PC-9 (cell line): ENCODE data around the gene PLTP. TPM values are rescaled to one million over a fixed set of nuclear protein-coding genes. Genes with fewer than 3 reads are reported as not detected.
A peak's percentile ranks its signal among the peaks of the same experiment; 100 is the strongest.

Experiments used
- BruUV-seq: library from RNA; stranded (reverse); fragments of 400-500 nt; replicated peaks from 2 replicates; lab custom pipeline; 2021; lab: Mats Ljungman, UMichigan
- CTCF ChIA-PET: fragments of 300-600 bp; sonication (Branson Sonifier 250); formaldehyde crosslinking; loops from one replicate; lab custom pipeline; 2022; ENCODE audit warnings: antibody characterized with exemption; lab: Charles Lee
- POLR2A ChIA-PET: fragments of 300-600 bp; sonication (Branson Sonifier 250); formaldehyde crosslinking; loops from one replicate; lab custom pipeline; 2022; ENCODE audit warnings: antibody characterized with exemption; ENCODE audit not compliant: unreplicated experiment; lab: Charles Lee
- DNase-seq, 2 experiments: peaks; one replicate each; pipeline versions ENCODE4 v3.0.0 to v3.0.0-alpha.2; 2015 to 2022; ENCODE audit warnings: mixed read lengths in 1 of 2
- H2AFZ ChIP-seq: fragments of 200-600 bp; sonication (generic); 2 replicates; pipeline ENCODE4 v1.8.1; 2017; ENCODE audit warnings: antibody characterized with exemption
- H3F3A ChIP-seq: fragments of 200-600 bp; sonication (generic); 2 replicates; pipeline ENCODE4 v1.8.1; 2017; ENCODE audit warnings: antibody characterized with exemption, mild to moderate bottlenecking, low read depth; ENCODE audit not compliant: insufficient read depth
- H3K27ac ChIP-seq: fragments of 200-600 bp; sonication (generic); 2 replicates; pipeline ENCODE4 v1.6.1; 2016; ENCODE audit warnings: mixed run types
- H3K27me3 ChIP-seq: fragments of 200-600 bp; sonication (generic); 2 replicates; pipeline ENCODE4 v1.6.1; 2016; ENCODE audit warnings: low read depth, mixed run types; ENCODE audit not compliant: insufficient read depth
- H3K36me3 ChIP-seq: fragments of 200-600 bp; sonication (generic); 2 replicates; pipeline ENCODE4 v1.6.1; 2016; ENCODE audit warnings: low read depth, mixed run types
- H3K4me1 ChIP-seq: fragments of 200-600 bp; sonication (generic); replicated peaks from 2 replicates; pipeline ENCODE4 v1.6.1; 2016; ENCODE audit warnings: mixed run types; ENCODE audit not compliant: insufficient read depth
- H3K4me2 ChIP-seq: fragments of 200-600 bp; sonication (generic); 2 replicates; pipeline ENCODE4 v1.6.1; 2017; ENCODE audit warnings: mixed run types
- H3K4me3 ChIP-seq: fragments of 200-600 bp; sonication (generic); 2 replicates; pipeline ENCODE4 v1.6.1; 2016; ENCODE audit warnings: mixed run types
- H3K79me2 ChIP-seq: fragments of 200-600 bp; sonication (generic); 2 replicates; pipeline ENCODE4 v1.6.1; 2017; ENCODE audit warnings: low read depth, mixed run types
- H3K9me2 ChIP-seq: fragments of 200-600 bp; sonication (generic); 2 replicates; pipeline ENCODE4 v1.8.1; 2017; ENCODE audit warnings: mild to moderate bottlenecking; ENCODE audit not compliant: insufficient read depth
- H3K9me3 ChIP-seq: fragments of 200-600 bp; sonication (generic); 2 replicates; pipeline ENCODE4 v1.8.1; 2016; ENCODE audit warnings: low read depth; ENCODE audit not compliant: insufficient read depth
- H4K20me1 ChIP-seq: fragments of 200-600 bp; sonication (generic); 2 replicates; pipeline ENCODE4 v1.8.1; 2017; ENCODE audit not compliant: insufficient read depth
- CTCF ChIP-seq: fragments of 200-600 bp; sonication (generic); conservative IDR thresholded peaks from 2 replicates; pipeline ENCODE4 v1.6.1; 2017; ENCODE audit warnings: mixed run types, antibody characterized with exemption, mild to moderate bottlenecking, moderate library complexity
- EZH2 ChIP-seq: fragments of 200-600 bp; sonication (generic); IDR thresholded peaks from 2 replicates; pipeline ENCODE4 v1.8.0; 2017; ENCODE audit warnings: antibody characterized with exemption, low read depth
- intact Hi-C: fragments of 100-400 bp; cut with micrococcal nuclease; formaldehyde crosslinking; loops from one replicate; pipeline ENCODE4 v1.10.0; 2022; ENCODE audit not compliant: unreplicated experiment
- total RNA-seq: library from RNA; stranded (reverse); gene quantifications from 2 replicates; pipeline ENCODE4 v1.2.3, GENCODE V29; 2021

Gene PLTP
- total RNA-seq, 1 experiment from 2014 or later, result 127 TPM

DNA sequence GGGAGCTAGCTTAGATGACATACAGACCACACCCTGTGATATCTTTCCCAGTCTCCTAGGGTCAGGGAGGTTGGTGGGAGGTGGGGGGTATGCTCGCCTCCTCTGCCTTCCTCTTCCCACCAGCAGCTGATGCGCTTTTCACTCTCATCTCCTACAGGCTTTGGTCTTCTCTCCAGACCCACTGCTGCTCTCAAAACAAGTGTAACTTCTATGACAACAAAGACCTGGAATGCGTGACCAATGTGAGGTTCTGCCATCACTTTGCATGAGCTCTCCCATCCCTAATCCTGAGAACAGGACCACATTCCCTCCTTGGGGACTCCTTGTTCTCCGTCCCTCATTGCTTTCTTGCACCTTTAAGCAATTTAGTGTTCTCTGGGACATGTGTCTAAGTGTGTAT, 18.1 kb downstream of the PLTP start:
- H3K4me1 ChIP-seq, result peaks cover 14% of the 10 kb centered on the region; the same call in 1 of the 2 replicates
- no TSS peak for BruUV-seq
- DNase-seq, result no peak
- intact Hi-C loops, result loop anchor here (2.0 to 5.0 kb wide), 2 partner anchors 77 to 95 kb away; no protein-coding TSS in a partner anchor
- peaks cover 13% of the 10 kb centered on the region for H3K79me2 ChIP-seq
- H3K4me2 ChIP-seq, result no peak overlapping the region
- no peaks in the 10 kb centered on the region for H3K9me3 ChIP-seq
- H3K9me2 ChIP-seq, result no peaks in the 10 kb centered on the region
- no peak overlapping the region for H3K4me3 ChIP-seq
- H3K27me3 ChIP-seq, result no peaks in the 10 kb centered on the region
- no peak overlapping the region for H3K27ac ChIP-seq
- ChIA-PET CTCF (interaction anchor here (0.6 kb wide), 1 partner anchor 100 kb away, joined by 3 read pairs; no protein-coding TSS in a partner anchor), POLR2A (no interaction called here)
- peaks cover 40% of the 10 kb centered on the region; the same call in 1 of the 2 replicates for H3F3A ChIP-seq
- no peaks in the 10 kb centered on the region for H4K20me1 ChIP-seq
- H2AFZ ChIP-seq, result no peak overlapping the region
- peaks cover 18% of the 10 kb centered on the region for H3K36me3 ChIP-seq
- TF ChIP-seq EZH2, result no peak
- no peak for TF ChIP-seq CTCF

DNA sequence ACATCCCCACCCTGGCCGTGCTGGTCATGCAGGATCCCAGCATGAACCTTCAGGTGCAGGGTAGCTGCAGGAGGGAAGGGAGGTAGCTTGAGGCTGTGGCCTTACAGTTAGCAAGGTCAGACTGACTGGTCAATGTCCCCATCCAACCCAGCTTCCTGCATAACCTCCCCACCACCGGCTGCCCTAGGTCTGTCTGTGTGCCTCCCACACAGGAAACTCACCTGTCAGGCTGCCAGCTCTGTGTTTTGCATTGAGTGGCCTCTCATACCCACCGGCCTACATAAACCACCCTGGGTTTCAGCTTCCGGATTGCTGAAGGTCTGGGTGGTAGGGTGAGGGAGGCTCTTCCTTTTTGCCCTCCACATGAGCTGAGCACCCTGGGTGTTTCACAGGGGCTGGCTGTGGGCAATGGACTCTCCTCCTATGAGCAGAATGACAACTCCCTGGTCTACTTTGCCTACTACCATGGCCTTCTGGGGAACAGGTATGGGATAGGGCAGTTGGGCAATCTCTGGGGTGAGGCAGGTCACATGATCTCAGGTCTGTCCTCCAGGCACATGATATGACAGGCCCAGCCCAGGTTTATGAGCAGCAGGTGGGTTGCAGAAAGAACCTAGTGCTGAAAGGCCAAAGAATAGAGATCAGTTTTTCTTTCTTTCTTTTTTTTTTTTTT, 19.0 kb downstream of the PLTP start:
- Histone ChIP-seq H4K20me1 (no peaks in the 10 kb centered on the region), H3K9me2 (no peaks in the 10 kb centered on the region), H3K27ac (no peak overlapping the region), H3K4me3 (no peak overlapping the region), H3K27me3 (no peaks in the 10 kb centered on the region), H3K4me2 (peak overlapping the region; percentile 98), H2AFZ (no peak overlapping the region), H3K36me3 (peaks cover 22% of the 10 kb centered on the region), H3K4me1 (peaks cover 14% of the 10 kb centered on the region; the same call in 1 of the 2 replicates), H3K9me3 (no peaks in the 10 kb centered on the region), H3K79me2 (peaks cover 13% of the 10 kb centered on the region), H3F3A (peaks cover 49% of the 10 kb centered on the region; the same call in 1 of the 2 replicates)
- no TSS peak for BruUV-seq
- no peak for DNase-seq
- ChIA-PET CTCF (interaction anchor here (0.6 kb wide), 1 partner anchor 99 kb away, joined by 3 read pairs; no protein-coding TSS in a partner anchor), POLR2A (interaction anchor here (0.6 kb wide), 2 partner anchors 36 to 75 kb away, joined by 3 to 4 read pairs; no protein-coding TSS in a partner anchor)
- TF ChIP-seq CTCF (no peak), EZH2 (no peak)
- intact Hi-C loops, result loop anchor here (2.0 to 5.0 kb wide), 2 partner anchors 76 to 94 kb away; no protein-coding TSS in a partner anchor

DNA sequence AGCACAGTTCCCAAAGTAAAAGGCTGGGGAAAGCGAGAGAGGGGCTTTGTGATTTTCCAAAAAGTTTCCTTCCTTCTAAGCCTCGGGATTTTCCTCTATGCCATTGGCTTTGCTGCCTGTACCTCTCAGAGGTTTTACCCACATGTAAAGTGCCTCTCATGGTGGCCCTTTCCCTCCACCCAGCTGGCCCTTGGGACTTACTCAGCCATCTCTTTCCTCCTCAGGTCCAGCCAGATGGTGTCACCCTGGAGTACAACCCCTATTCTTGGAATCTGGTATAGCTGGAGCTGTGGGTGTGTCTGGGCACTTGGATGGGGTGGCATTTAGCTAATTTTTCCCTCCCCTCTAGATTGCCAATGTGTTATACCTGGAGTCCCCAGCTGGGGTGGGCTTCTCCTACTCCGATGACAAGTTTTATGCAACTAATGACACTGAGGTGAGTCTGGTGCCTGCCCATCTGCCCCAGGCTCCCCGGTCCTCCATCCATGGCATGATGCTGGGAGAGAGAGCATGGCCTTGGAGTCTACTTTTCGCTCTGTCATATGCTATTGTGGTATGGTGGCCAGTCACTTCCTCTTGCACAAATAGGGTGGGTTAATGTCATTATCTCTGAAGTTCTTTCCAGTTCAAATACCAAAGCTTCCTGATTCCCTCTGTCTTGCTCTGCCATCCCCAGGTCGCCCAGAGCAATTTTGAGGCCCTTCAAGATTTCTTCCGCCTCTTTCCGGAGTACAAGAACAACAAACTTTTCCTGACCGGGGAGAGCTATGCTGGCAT, 19.7 kb downstream of the PLTP start:
- H4K20me1 ChIP-seq, result no peaks in the 10 kb centered on the region
- H3K36me3 ChIP-seq, result peaks cover 20% of the 10 kb centered on the region
- no peaks in the 10 kb centered on the region for H3K9me2 ChIP-seq
- intact Hi-C loops, result loop anchor here (2.0 to 5.0 kb wide), 2 partner anchors 75 to 93 kb away; no protein-coding TSS in a partner anchor
- peak overlapping the region; percentile 99 for H2AFZ ChIP-seq
- peaks cover 14% of the 10 kb centered on the region; the same call in 1 of the 2 replicates for H3K4me1 ChIP-seq
- no peaks in the 10 kb centered on the region for H3K27me3 ChIP-seq
- BruUV-seq, result TSS peak; percentile 22
- H3K4me3 ChIP-seq, result peak overlapping the region; percentile 82
- H3K4me2 ChIP-seq, result peak overlapping the region; percentile 98
- H3K79me2 ChIP-seq, result peaks cover 13% of the 10 kb centered on the region
- no peak overlapping the region for H3K27ac ChIP-seq
- no peaks in the 10 kb centered on the region for H3K9me3 ChIP-seq
- POLR2A ChIA-PET, result interaction anchor here (0.6 to 0.7 kb wide), 4 partner anchors 37 to 75 kb away, joined by 3 to 8 read pairs (median 6); no protein-coding TSS in a partner anchor
- CTCF ChIA-PET, result no interaction called here
- peaks cover 53% of the 10 kb centered on the region; the same call in 1 of the 2 replicates for H3F3A ChIP-seq
- no peak for TF ChIP-seq EZH2
- 0 out of 2 replicates have a peak, but pooled peaks have one; percentile 42 for TF ChIP-seq CTCF
- peak; percentile 39 to 59 for DNase-seq
